HCT116 (cell line): ENCODE data around the gene ZNF423.

ENCODE experiments used
- POLR2A ChIP-seq: IDR thresholded peaks from 2 replicates; pipeline ENCODE4 v1.7.0; 2011; ENCODE audit warnings: borderline replicate concordance; ENCODE audit not compliant: insufficient read depth, insufficient read length; ENCODE audit errors: extremely low read depth
- POLR2AphosphoS5 ChIP-seq: IDR thresholded peaks from 2 replicates; pipeline ENCODE4 v1.6.1; 2011; ENCODE audit warnings: mild to moderate bottlenecking, low read depth, low read length, moderate library complexity
- ZNF274 ChIP-seq: fragments of 200-500 bp; sonication (Bioruptor generic); IDR thresholded peaks from 2 replicates; pipeline ENCODE4 v1.6.1; 2014; ENCODE audit warnings: mild to moderate bottlenecking, low read depth, low read length, inconsistent platforms
- TF ChIP-seq, protein P1 (sequence below), 3 experiments: fragments of 200-600 bp in 1 of 3; sonication (generic) in 1 of 3; IDR thresholded peaks in 2 of 3; conservative IDR thresholded peaks in 1 of 3; 2 replicates each; pipeline ENCODE4 v1.5.1; 2012 to 2017; ENCODE audit warnings: low read depth in 2 of 3, low read length in 2 of 3, antibody characterized with exemption in 1 of 3, borderline replicate concordance in 1 of 3, control low read depth in 1 of 3, mild to moderate bottlenecking in 1 of 3, mixed read lengths in 1 of 3, mixed run types in 1 of 3, moderate library complexity in 1 of 3; ENCODE audit not compliant: insufficient read depth in 1 of 3

DNA sequence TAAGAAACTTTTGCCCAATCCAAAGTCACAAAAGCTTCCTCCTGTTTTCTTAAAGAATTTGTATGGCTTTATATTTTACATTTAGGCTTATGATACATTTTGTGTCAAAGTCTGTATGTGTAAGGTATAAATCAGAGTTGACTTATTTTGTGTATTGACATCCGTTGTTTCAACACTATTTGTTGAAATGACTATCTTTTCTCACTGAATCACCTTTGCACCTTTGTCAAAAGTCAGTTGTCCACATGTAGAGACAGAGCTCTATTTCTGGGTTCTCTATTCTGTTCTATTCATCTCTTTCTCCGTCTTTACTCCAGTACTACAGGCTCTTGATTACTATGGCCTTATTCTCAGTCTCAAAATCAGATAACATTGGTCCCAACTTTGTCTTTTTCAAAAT, 409.1 kb downstream of the ZNF423 start:
- TF ChIP-seq, protein P1, sequence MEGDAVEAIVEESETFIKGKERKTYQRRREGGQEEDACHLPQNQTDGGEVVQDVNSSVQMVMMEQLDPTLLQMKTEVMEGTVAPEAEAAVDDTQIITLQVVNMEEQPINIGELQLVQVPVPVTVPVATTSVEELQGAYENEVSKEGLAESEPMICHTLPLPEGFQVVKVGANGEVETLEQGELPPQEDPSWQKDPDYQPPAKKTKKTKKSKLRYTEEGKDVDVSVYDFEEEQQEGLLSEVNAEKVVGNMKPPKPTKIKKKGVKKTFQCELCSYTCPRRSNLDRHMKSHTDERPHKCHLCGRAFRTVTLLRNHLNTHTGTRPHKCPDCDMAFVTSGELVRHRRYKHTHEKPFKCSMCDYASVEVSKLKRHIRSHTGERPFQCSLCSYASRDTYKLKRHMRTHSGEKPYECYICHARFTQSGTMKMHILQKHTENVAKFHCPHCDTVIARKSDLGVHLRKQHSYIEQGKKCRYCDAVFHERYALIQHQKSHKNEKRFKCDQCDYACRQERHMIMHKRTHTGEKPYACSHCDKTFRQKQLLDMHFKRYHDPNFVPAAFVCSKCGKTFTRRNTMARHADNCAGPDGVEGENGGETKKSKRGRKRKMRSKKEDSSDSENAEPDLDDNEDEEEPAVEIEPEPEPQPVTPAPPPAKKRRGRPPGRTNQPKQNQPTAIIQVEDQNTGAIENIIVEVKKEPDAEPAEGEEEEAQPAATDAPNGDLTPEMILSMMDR (IDR thresholded peaks at IDR 0.05 in 2 of 3, conservative IDR thresholded peaks at IDR 0.05 in 1 of 3; ENCODE audit: borderline replicate concordance in 1 of 3, insufficient read depth in 1 of 3, low read depth in 2 of 3, low read length in 2 of 3) = no peak
- TF ChIP-seq POLR2A (no peak), POLR2AphosphoS5 (no peak), ZNF274 (no peak)
